ENCODE measurements around the gene UGT1A10. TPM values are rescaled to one million over a fixed set of nuclear protein-coding genes. Genes with fewer than 3 reads are reported as not detected.
"Not testable (repeated sequence)": the region's sequence is repeated elsewhere in the genome, so short reads cannot be mapped to it uniquely, and the experiment has no call there.

Gene UGT1A10
- total RNA-seq, 2 experiments from 2014 or later = not detected

- Mint-ChIP-seq H3K36me3 (ENCODE audit: low read depth) (no peaks in the 10 kb centered on the region), H3K27ac (no peak overlapping the region), H3K4me1 (no peaks in the 10 kb centered on the region), H3K27me3 (peaks cover 24% of the 10 kb centered on the region), H3K4me3 (no peak overlapping the region), H3K9me3 (ENCODE audit: low read depth) (peaks cover 8% of the 10 kb centered on the region)
- ChIA-PET CTCF (no interaction called here), POLR2A (no interaction called here)
- intact Hi-C loops (cut with DNase I, micrococcal nuclease) = no loop called here
- DNase-seq (no peak), ATAC-seq (no peak)
Observed at GRCh38 chr2:233747283-233747544, 111.0 kb downstream of the UGT1A10 start.

- H3K36me3 Mint-ChIP-seq (ENCODE audit: low read depth); ATAC-seq; H3K4me3 Mint-ChIP-seq; intact Hi-C loops (cut with DNase I, micrococcal nuclease); POLR2A ChIA-PET; H3K27ac Mint-ChIP-seq; H3K9me3 Mint-ChIP-seq (ENCODE audit: low read depth); H3K4me1 Mint-ChIP-seq; DNase-seq: not testable (repeated sequence)
- peaks cover 24% of the 10 kb centered on the region for H3K27me3 Mint-ChIP-seq
- CTCF ChIA-PET = interaction anchor here (0.7 kb wide), 1 partner anchor 58 kb away, joined by 3 read pairs; no protein-coding TSS in a partner anchor
Observed at GRCh38 chr2:233750689-233751088, 114.4 kb downstream of the UGT1A10 start.

GRCh38 chr2:233751212-233752009 lies 115.2 kb downstream of the UGT1A10 start:
- H3K4me3 Mint-ChIP-seq; H3K9me3 Mint-ChIP-seq (ENCODE audit: low read depth); H3K4me1 Mint-ChIP-seq; POLR2A ChIA-PET; H3K27ac Mint-ChIP-seq; DNase-seq; ATAC-seq; H3K36me3 Mint-ChIP-seq (ENCODE audit: low read depth); intact Hi-C loops (cut with DNase I, micrococcal nuclease): not testable (repeated sequence)
- CTCF ChIA-PET = interaction anchor here (0.7 kb wide), 1 partner anchor 59 kb away, joined by 3 read pairs; no protein-coding TSS in a partner anchor
- H3K27me3 Mint-ChIP-seq = peaks cover 23% of the 10 kb centered on the region

GRCh38 chr2:233754872-233755611 lies 118.8 kb downstream of the UGT1A10 start:
- Mint-ChIP-seq H3K4me1 (no peaks in the 10 kb centered on the region), H3K36me3 (ENCODE audit: low read depth) (no peaks in the 10 kb centered on the region), H3K27me3 (peaks cover 7% of the 10 kb centered on the region), H3K27ac (no peak overlapping the region), H3K9me3 (ENCODE audit: low read depth) (peaks cover 4% of the 10 kb centered on the region), H3K4me3 (no peak overlapping the region)
- ChIA-PET POLR2A (no interaction called here), CTCF (no interaction called here)
- DNase-seq (no peak), ATAC-seq (no peak)
- intact Hi-C loops (cut with DNase I, micrococcal nuclease) = no loop called here

GRCh38 chr2:233756429-233757081 lies 120.3 kb downstream of the UGT1A10 start:
- peaks cover 6% of the 10 kb centered on the region for H3K27me3 Mint-ChIP-seq
- H3K4me3 Mint-ChIP-seq = no peak overlapping the region
- ChIA-PET CTCF (no interaction called here), POLR2A (no interaction called here)
- no peak overlapping the region for H3K27ac Mint-ChIP-seq
- DNase-seq (no peak), ATAC-seq (no peak)
- H3K36me3 Mint-ChIP-seq (ENCODE audit: low read depth) = no peaks in the 10 kb centered on the region
- peaks cover 1% of the 10 kb centered on the region for H3K9me3 Mint-ChIP-seq (ENCODE audit: low read depth)
- intact Hi-C loops (cut with DNase I, micrococcal nuclease) = no loop called here
- H3K4me1 Mint-ChIP-seq = no peaks in the 10 kb centered on the region

- ATAC-seq = no peak
- Mint-ChIP-seq H3K9me3 (ENCODE audit: low read depth) (no peaks in the 10 kb centered on the region), H3K4me3 (no peak overlapping the region), H3K36me3 (ENCODE audit: low read depth) (no peaks in the 10 kb centered on the region), H3K27ac (no peak overlapping the region), H3K4me1 (no peaks in the 10 kb centered on the region), H3K27me3 (no peaks in the 10 kb centered on the region)
- ChIA-PET POLR2A (no interaction called here), CTCF (no interaction called here)
- no peak for DNase-seq
- intact Hi-C loops (cut with DNase I, micrococcal nuclease) = no loop called here
Observed at GRCh38 chr2:233758141-233758540, 121.9 kb downstream of the UGT1A10 start.

GRCh38 chr2:233758849-233759248 lies 122.6 kb downstream of the UGT1A10 start:
- ChIA-PET CTCF (no interaction called here), POLR2A (no interaction called here)
- ATAC-seq = no peak
- H3K27ac Mint-ChIP-seq = no peak overlapping the region
- intact Hi-C loops (cut with DNase I, micrococcal nuclease) = no loop called here
- no peaks in the 10 kb centered on the region for H3K4me1 Mint-ChIP-seq
- H3K4me3 Mint-ChIP-seq = no peak overlapping the region
- H3K9me3 Mint-ChIP-seq (ENCODE audit: low read depth) = no peaks in the 10 kb centered on the region
- H3K27me3 Mint-ChIP-seq = peaks cover 6% of the 10 kb centered on the region
- DNase-seq = no peak
- no peaks in the 10 kb centered on the region for H3K36me3 Mint-ChIP-seq (ENCODE audit: low read depth)

GRCh38 chr2:233760043-233760442 lies 123.8 kb downstream of the UGT1A10 start, which contains the start of gene UGT1A1:
Gene UGT1A1 (plus strand): TSS chr2:233760270. CDS start chr2:233760288, 18 bp downstream.
- Mint-ChIP-seq H3K36me3 (ENCODE audit: low read depth) (no peaks in the 10 kb centered on the region), H3K27me3 (peaks cover 9% of the 10 kb centered on the region), H3K4me1 (no peaks in the 10 kb centered on the region), H3K27ac (no peak within 1 kb of the TSS), H3K4me3 (no peak within 1 kb of the TSS), H3K9me3 (ENCODE audit: low read depth) (no peaks in the 10 kb centered on the region)
- POLR2A ChIA-PET = no interaction called here
- DNase-seq (no peak), ATAC-seq (no peak)
- intact Hi-C loops (cut with DNase I, micrococcal nuclease) = no loop called here
- CTCF ChIA-PET = no interaction called here

- ChIA-PET CTCF (no interaction called here), POLR2A (no interaction called here)
- intact Hi-C loops (cut with DNase I, micrococcal nuclease) = no loop called here
- no peak for DNase-seq
- ATAC-seq = no peak
- H3K36me3 Mint-ChIP-seq (ENCODE audit: low read depth) = no peaks in the 10 kb centered on the region
- H3K4me1 Mint-ChIP-seq = no peaks in the 10 kb centered on the region
- H3K27me3 Mint-ChIP-seq = peaks cover 13% of the 10 kb centered on the region
- no peak overlapping the region for H3K4me3 Mint-ChIP-seq
- no peak overlapping the region for H3K27ac Mint-ChIP-seq
- no peaks in the 10 kb centered on the region for H3K9me3 Mint-ChIP-seq (ENCODE audit: low read depth)
Observed at GRCh38 chr2:233761040-233761769, 125.0 kb downstream of the UGT1A10 start.

- DNase-seq = no peak
- CTCF ChIA-PET = no interaction called here
- H3K27ac Mint-ChIP-seq = no peak overlapping the region
- no peaks in the 10 kb centered on the region for H3K9me3 Mint-ChIP-seq (ENCODE audit: low read depth)
- POLR2A ChIA-PET = no interaction called here
- H3K4me1 Mint-ChIP-seq = no peaks in the 10 kb centered on the region
- no peaks in the 10 kb centered on the region for H3K36me3 Mint-ChIP-seq (ENCODE audit: low read depth)
- intact Hi-C loops (cut with DNase I, micrococcal nuclease) = no loop called here
- no peak for ATAC-seq
- no peak overlapping the region for H3K4me3 Mint-ChIP-seq
- peaks cover 19% of the 10 kb centered on the region for H3K27me3 Mint-ChIP-seq
Observed at GRCh38 chr2:233764264-233764663, 128.0 kb downstream of the UGT1A10 start.

- Mint-ChIP-seq H3K36me3 (ENCODE audit: low read depth) (no peaks in the 10 kb centered on the region), H3K27ac (no peak overlapping the region), H3K27me3 (peaks cover 20% of the 10 kb centered on the region), H3K4me3 (no peak overlapping the region), H3K9me3 (ENCODE audit: low read depth) (no peaks in the 10 kb centered on the region), H3K4me1 (no peaks in the 10 kb centered on the region)
- intact Hi-C loops (cut with DNase I, micrococcal nuclease) = no loop called here
- CTCF ChIA-PET = no interaction called here
- no peak for ATAC-seq
- no peak for DNase-seq
- POLR2A ChIA-PET = no interaction called here
Observed at GRCh38 chr2:233764761-233765160, 128.5 kb downstream of the UGT1A10 start.

Measured in activated CD4-positive, alpha-beta T cell treated with anti-CD3 and anti-CD28 coated beads for 36 hours (primary cell).